ENCODE results near the gene GMDS. TPM values are rescaled to one million over a fixed set of nuclear protein-coding genes. Genes with fewer than 3 reads are reported as not detected.
"Not testable (repeated sequence)": the region's sequence is repeated elsewhere in the genome, so short reads cannot be mapped to it uniquely, and the experiment has no call there.

The GMDS gene
- total and polyA plus RNA-seq, 2 of the 8 experiments (the other 6 are each of a cell fraction or from before 2014, with no cell fraction given), result 16.8 to 50.0 TPM

DNA sequence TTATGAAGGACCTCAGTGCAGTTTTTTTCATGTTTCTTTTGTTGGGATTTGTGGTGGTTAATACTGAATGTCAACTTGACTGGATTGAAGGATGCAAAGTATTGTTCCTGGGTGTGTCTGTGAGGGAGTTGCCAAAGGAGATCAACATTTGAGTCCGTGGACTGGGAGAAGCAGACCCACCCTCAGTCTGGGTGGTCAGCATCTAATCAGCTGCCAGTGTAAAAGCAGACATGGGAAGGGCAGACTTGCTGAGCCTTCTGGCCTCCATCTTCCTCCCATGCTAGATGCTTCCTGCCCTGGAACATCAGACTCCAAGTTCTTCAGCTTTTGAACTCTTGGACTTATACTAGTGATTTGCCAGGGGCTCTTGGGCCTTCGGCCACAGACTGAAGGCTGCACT is 553.6 kb downstream of the GMDS start:
- H3K23ac ChIP-seq (ENCODE audit: insufficient read length); H2BK5ac ChIP-seq (ENCODE audit: low read depth, low read length); POLR2A ChIA-PET (ENCODE audit: partially characterized antibody); H3K9me3 ChIP-seq (ENCODE audit: insufficient read depth in 2 of 2, low read depth in 1 of 2, low read length in 1 of 2); H2AFZ ChIP-seq (ENCODE audit: low read length); H2AK5ac ChIP-seq (ENCODE audit: low read depth, low read length); H3K27me3 ChIP-seq (replicated peaks in 1 of 4; ENCODE audit: control insufficient read depth in 3 of 4, extremely low read depth in 1 of 4, insufficient read depth in 3 of 4, low read length in 3 of 4); H3K56ac ChIP-seq (replicated peaks; ENCODE audit: insufficient read length, low read depth, low read length); H4K91ac ChIP-seq (replicated peaks; ENCODE audit: insufficient read length, low read length); H2BK120ac ChIP-seq (replicated peaks; ENCODE audit: low read depth, low read length); H3K27ac ChIP-seq (ENCODE audit: low read depth, low read length); H2BK20ac ChIP-seq (ENCODE audit: low read length); H4K5ac ChIP-seq (ENCODE audit: insufficient read length, low read depth, low read length); H4K20me1 ChIP-seq (replicated peaks in 1 of 2; ENCODE audit: control insufficient read depth in 1 of 2, insufficient read depth in 2 of 2, low read length in 2 of 2); H3K79me1 ChIP-seq (ENCODE audit: low read depth, low read length); H3K36me3 ChIP-seq (ENCODE audit: control insufficient read depth in 2 of 4, insufficient read depth in 4 of 4, low read length in 3 of 4); H3K4ac ChIP-seq (replicated peaks; ENCODE audit: insufficient read length, low read depth, low read length); DNase-seq (ENCODE audit: low read depth in 1 of 2, low spot score in 2 of 2); H2BK12ac ChIP-seq (ENCODE audit: low read depth, low read length); H3K79me2 ChIP-seq (ENCODE audit: control insufficient read depth in 1 of 2, insufficient read depth in 2 of 2, low read length in 2 of 2); H2BK15ac ChIP-seq (ENCODE audit: low read length); H3K4me2 ChIP-seq (ENCODE audit: insufficient read depth in 1 of 2, low read depth in 2 of 2, low read length in 2 of 2); H3K23me2 ChIP-seq (ENCODE audit: low read depth, low read length); H3K14ac ChIP-seq (ENCODE audit: insufficient read length); H3K18ac ChIP-seq (ENCODE audit: extremely low read depth, low read length); H3K9ac ChIP-seq (replicated peaks in 1 of 4; ENCODE audit: extremely low read depth in 1 of 4, low read depth in 3 of 4, low read length in 3 of 4); H3K4me3 ChIP-seq (ENCODE audit: extremely low read depth in 1 of 4, insufficient read depth in 2 of 4, low read depth in 3 of 4, low read length in 4 of 4); FAIRE-seq; H4K8ac ChIP-seq (ENCODE audit: extremely low read depth, insufficient read depth, low read length); H3K4me1 ChIP-seq (replicated peaks in 1 of 4; ENCODE audit: control insufficient read depth in 3 of 4, insufficient read depth in 4 of 4, low read length in 3 of 4): not testable (repeated sequence)
- WGBS, 2 experiments (ENCODE audit: extremely low coverage in 1 of 2, insufficient coverage in 1 of 2, insufficient read length in 1 of 2, insufficient replicate concordance in 2 of 2, low coverage in 1 of 2, low lambda C conversion rate in 2 of 2, missing lambda C conversion rate in 1 of 2), result 85% methylated on average over 2 of the region's 2 CpGs; no CpG with 5 or more reads in 1 of the 2 experiments
- CTCF ChIA-PET (ENCODE audit: partially characterized antibody), result interaction anchor here (0.5 kb wide), 1 partner anchor 411 kb away, joined by 3 read pairs; no protein-coding TSS in a partner anchor

DNA sequence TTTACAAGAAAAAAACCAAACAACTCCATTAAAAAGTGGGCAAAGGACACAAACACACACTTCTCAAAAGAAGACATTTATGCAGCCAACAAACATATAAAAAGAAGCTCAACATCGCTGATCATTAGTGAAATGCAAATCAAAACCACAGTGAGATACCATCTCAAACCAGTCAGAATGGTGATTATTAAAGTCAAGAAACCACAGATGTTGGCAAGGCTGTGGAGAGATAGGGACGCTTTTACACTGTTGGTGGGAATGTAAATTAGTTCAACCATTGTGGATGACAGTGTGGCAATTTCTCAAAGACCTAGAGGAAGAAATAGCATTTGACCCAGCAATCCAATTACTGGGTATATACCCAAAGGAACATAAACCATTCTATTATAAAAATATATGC is 554.7 kb downstream of the GMDS start:
- FAIRE-seq; DNase-seq (ENCODE audit: low read depth in 1 of 2, low spot score in 2 of 2); H4K5ac ChIP-seq (ENCODE audit: insufficient read length, low read depth, low read length): not testable (repeated sequence)

More for the DNA sequence above, 554.7 kb downstream of the GMDS start:
- H3K23ac ChIP-seq (ENCODE audit: insufficient read length); POLR2A ChIA-PET (ENCODE audit: partially characterized antibody); H3K18ac ChIP-seq (ENCODE audit: extremely low read depth, low read length); H3K23me2 ChIP-seq (ENCODE audit: low read depth, low read length); H3K4me2 ChIP-seq (ENCODE audit: insufficient read depth in 1 of 2, low read depth in 2 of 2, low read length in 2 of 2); H3K36me3 ChIP-seq (ENCODE audit: control insufficient read depth in 2 of 4, insufficient read depth in 4 of 4, low read length in 3 of 4); H3K4me3 ChIP-seq (ENCODE audit: extremely low read depth in 1 of 4, insufficient read depth in 2 of 4, low read depth in 3 of 4, low read length in 4 of 4); H2BK120ac ChIP-seq (replicated peaks; ENCODE audit: low read depth, low read length); H2BK12ac ChIP-seq (ENCODE audit: low read depth, low read length); H4K91ac ChIP-seq (replicated peaks; ENCODE audit: insufficient read length, low read length); H3K56ac ChIP-seq (replicated peaks; ENCODE audit: insufficient read length, low read depth, low read length); H3K9me3 ChIP-seq (ENCODE audit: insufficient read depth in 2 of 2, low read depth in 1 of 2, low read length in 1 of 2); H3K14ac ChIP-seq (ENCODE audit: insufficient read length); H2AK5ac ChIP-seq (ENCODE audit: low read depth, low read length); H3K27me3 ChIP-seq (replicated peaks in 1 of 4; ENCODE audit: control insufficient read depth in 3 of 4, extremely low read depth in 1 of 4, insufficient read depth in 3 of 4, low read length in 3 of 4); H3K4me1 ChIP-seq (replicated peaks in 1 of 4; ENCODE audit: control insufficient read depth in 3 of 4, insufficient read depth in 4 of 4, low read length in 3 of 4); H2BK15ac ChIP-seq (ENCODE audit: low read length); CTCF ChIA-PET (ENCODE audit: partially characterized antibody); H4K8ac ChIP-seq (ENCODE audit: extremely low read depth, insufficient read depth, low read length); H4K20me1 ChIP-seq (replicated peaks in 1 of 2; ENCODE audit: control insufficient read depth in 1 of 2, insufficient read depth in 2 of 2, low read length in 2 of 2); H3K4ac ChIP-seq (replicated peaks; ENCODE audit: insufficient read length, low read depth, low read length); H3K79me2 ChIP-seq (ENCODE audit: control insufficient read depth in 1 of 2, insufficient read depth in 2 of 2, low read length in 2 of 2); H2BK20ac ChIP-seq (ENCODE audit: low read length); H3K79me1 ChIP-seq (ENCODE audit: low read depth, low read length); H3K9ac ChIP-seq (replicated peaks in 1 of 4; ENCODE audit: extremely low read depth in 1 of 4, low read depth in 3 of 4, low read length in 3 of 4); H2AFZ ChIP-seq (ENCODE audit: low read length); H2BK5ac ChIP-seq (ENCODE audit: low read depth, low read length); H3K27ac ChIP-seq (ENCODE audit: low read depth, low read length): not testable (repeated sequence)
- WGBS, 2 experiments (ENCODE audit: extremely low coverage in 1 of 2, insufficient coverage in 1 of 2, insufficient read length in 1 of 2, insufficient replicate concordance in 2 of 2, low coverage in 1 of 2, low lambda C conversion rate in 2 of 2, missing lambda C conversion rate in 1 of 2), result 86% methylated on average over 2 of the region's 2 CpGs; no CpG with 5 or more reads in 1 of the 2 experiments
